Effector memory CD8-positive, alpha-beta T cell (primary cell): ENCODE measurements around the gene MED23.

ENCODE experiments used
- ATAC-seq: fragments of 150-1000 bp; cut with Tn5 transposase; replicated peaks from 2 replicates; pipeline ENCODE4 v1.10.0; 2021; ENCODE audit warnings: mild to moderate bottlenecking, moderate library complexity
- DNase-seq, 3 experiments: peaks; one replicate each; pipeline ENCODE4 v3.0.0; 2021
- H3K27ac Mint-ChIP-seq, 2 donors: one replicate each; pipeline ENCODE4 v1.8.0; 2022; ENCODE audit warnings: mild to moderate bottlenecking in 2 of 2, mixed read lengths in 2 of 2, moderate library complexity in 2 of 2
- H3K27me3 Mint-ChIP-seq, 2 donors: one replicate each; pipeline ENCODE4 v1.8.0; 2022; ENCODE audit warnings: mixed read lengths in 2 of 2
- H3K36me3 Mint-ChIP-seq: one replicate; pipeline ENCODE4 v1.8.0; 2022; ENCODE audit warnings: mild to moderate bottlenecking, moderate library complexity, mixed read lengths; ENCODE audit not compliant: insufficient read depth
- H3K4me1 Mint-ChIP-seq, 2 donors: one replicate each; pipeline ENCODE4 v1.8.0; 2022; ENCODE audit warnings: low read depth in 2 of 2, mixed read lengths in 2 of 2
- H3K4me3 Mint-ChIP-seq, 2 donors: one replicate each; pipeline ENCODE4 v1.8.0; 2022; ENCODE audit warnings: mild to moderate bottlenecking in 2 of 2, mixed read lengths in 2 of 2, moderate library complexity in 2 of 2
- H3K9me3 Mint-ChIP-seq, 2 donors: one replicate each; pipeline ENCODE4 v1.8.0; 2022; ENCODE audit warnings: mixed read lengths in 2 of 2

The MED23 gene

DNA sequence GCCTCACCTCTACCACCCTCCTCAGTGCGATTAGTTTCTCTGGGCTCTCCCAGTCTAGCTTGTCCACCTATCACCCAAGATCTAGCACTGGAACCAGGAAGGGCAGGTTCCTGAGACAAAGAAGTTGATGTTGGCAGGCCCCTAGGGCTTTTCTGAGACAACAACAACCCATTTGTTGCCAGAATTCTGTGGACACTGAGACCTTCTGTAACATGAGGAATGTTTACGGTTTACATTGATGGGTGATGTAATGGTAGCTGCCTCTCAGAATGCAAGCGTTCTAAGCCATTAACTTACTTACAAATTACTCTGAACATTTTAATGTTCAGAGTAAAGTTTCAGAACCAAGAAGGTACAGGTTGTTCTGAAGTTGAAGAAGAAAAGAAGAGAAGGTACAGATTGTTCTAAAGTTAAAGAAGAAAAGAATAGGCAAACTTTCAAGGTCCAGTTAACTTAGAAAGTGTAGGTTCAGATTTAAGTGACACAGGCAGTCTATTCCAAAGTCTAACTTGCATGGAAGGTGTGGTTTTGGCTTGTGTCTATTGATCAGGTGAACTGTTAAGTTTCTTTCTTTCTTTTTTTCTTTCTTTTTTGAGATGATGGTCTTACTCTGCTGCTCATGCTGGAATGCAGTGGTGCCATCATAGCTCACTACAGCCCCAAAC is 3.7 kb upstream of the MED23 start:
- no peak overlapping the region for H3K27ac Mint-ChIP-seq
- peaks cover 8 to 17% of the 10 kb centered on the region in 2 donors for H3K4me1 Mint-ChIP-seq
- H3K36me3 Mint-ChIP-seq = peaks cover 6% of the 10 kb centered on the region
- DNase-seq (no peak), ATAC-seq (no peak)
- H3K27me3 Mint-ChIP-seq = no peaks in the 10 kb centered on the region
- H3K9me3 Mint-ChIP-seq = no peaks in the 10 kb centered on the region
- no peak overlapping the region for H3K4me3 Mint-ChIP-seq

DNA sequence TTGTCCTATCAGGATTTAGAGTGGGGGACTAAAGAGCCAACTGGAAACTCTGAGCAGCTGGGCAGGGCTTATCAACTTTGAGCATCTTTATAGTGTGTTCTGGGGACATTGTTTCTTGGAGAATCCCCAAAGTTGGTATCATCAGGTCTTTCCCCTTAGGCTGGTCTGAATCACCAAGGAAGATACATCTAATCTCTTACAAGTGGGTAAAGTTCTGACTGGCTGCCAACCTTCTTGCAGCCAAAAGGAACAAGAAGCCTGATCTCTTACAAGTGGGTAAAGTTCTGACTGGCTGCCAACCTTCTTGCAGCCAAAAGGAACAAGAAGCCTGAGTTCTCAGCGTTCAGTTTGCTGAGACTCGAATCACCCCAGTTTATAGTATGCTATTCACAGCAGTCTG is 1.6 kb upstream of the MED23 start:
- DNase-seq = no peak
- Mint-ChIP-seq H3K4me3 (no peak overlapping the region), H3K4me1 (peaks cover 8 to 23% of the 10 kb centered on the region in 2 donors), H3K27me3 (no peaks in the 10 kb centered on the region), H3K36me3 (peaks cover 16% of the 10 kb centered on the region), H3K9me3 (no peaks in the 10 kb centered on the region), H3K27ac (peak overlapping the region in 1 of 2 donors; percentile 52)
- no peak for ATAC-seq

DNA sequence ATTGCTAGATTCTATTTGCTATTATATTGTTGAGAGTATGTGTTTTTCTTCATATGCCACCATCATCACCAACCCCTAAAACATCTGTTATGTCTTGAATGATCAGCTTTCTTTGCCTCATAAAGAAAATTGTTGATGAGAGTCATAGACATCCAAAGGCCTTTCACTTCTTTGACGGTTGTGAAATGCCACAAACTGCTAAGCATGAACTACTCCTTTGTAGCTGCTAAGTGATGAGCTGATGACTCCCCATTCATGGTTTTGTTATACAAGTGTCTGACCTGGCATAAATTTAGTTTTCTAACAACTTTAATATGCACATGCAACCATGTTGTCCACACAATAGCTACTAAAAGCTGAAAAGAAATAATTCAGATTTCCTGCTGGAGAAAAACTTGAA is 684 bp upstream of the MED23 start:
- Mint-ChIP-seq H3K4me3 (peak overlapping the region; percentile 97 to 99), H3K9me3 (no peaks in the 10 kb centered on the region), H3K27me3 (no peaks in the 10 kb centered on the region), H3K4me1 (peaks cover 8 to 23% of the 10 kb centered on the region in 2 donors), H3K27ac (peak overlapping the region; percentile 52 to 96), H3K36me3 (peaks cover 25% of the 10 kb centered on the region)
- DNase-seq = no peak
- no peak for ATAC-seq

DNA sequence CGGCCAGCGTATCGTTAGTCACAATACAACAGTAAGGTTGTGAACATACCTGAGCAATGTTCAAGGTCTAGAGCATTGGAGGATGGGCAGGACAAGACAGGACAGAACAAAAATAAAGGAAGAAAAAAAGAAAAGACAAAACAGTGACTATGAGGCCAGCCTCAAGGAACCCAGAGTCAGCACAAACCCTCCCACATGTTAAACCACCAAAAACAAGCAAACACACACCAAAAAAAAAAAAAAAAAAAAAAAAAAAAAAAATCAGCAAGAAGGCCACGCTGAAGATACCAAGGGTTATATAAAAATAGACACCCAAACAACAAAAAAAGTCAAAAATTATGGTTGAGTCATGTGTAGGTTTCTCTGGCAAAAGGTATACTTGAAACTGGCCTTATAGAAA is 12.8 kb downstream of the MED23 start:
- Mint-ChIP-seq H3K4me1 (peaks cover 4 to 7% of the 10 kb centered on the region in 2 donors), H3K4me3 (no peak overlapping the region), H3K27ac (no peak overlapping the region), H3K9me3 (no peaks in the 10 kb centered on the region), H3K27me3 (no peaks in the 10 kb centered on the region), H3K36me3 (peaks cover 88% of the 10 kb centered on the region)
- no peak for ATAC-seq
- DNase-seq = no peak

DNA sequence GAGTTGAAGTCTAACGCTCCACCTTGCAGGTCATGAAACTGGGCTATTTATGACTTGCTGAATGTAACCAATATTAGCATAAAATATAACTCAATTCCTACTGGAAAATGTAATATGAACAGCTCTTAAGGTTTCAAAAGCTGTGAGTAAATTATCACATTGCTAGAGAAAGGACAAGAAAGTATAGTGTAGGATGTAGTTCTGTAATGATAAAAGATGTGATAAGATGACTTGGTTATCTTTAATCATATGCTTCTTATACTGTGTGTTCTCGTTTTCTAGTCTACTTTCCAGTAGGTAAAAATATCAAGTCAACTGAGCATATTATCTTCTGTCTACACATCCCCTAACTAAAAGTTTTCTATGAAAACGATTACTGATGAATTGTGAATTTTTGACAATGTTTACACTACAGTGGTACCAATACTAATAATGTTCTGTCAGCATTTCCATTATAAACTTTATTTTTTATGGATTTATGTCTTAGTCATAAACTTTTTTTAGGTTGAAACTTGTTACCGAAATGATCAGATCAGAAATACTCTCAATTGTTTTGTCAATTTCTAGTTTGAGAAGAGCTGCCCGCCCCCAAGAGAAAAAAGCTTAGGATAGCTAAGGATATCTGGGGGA is 14.6 kb downstream of the MED23 start:
- Mint-ChIP-seq H3K4me3 (no peak overlapping the region), H3K27ac (no peak overlapping the region), H3K27me3 (no peaks in the 10 kb centered on the region), H3K36me3 (peaks cover 81% of the 10 kb centered on the region), H3K4me1 (peaks cover 4 to 7% of the 10 kb centered on the region in 2 donors), H3K9me3 (no peaks in the 10 kb centered on the region)
- no peak for ATAC-seq
- DNase-seq = no peak

DNA sequence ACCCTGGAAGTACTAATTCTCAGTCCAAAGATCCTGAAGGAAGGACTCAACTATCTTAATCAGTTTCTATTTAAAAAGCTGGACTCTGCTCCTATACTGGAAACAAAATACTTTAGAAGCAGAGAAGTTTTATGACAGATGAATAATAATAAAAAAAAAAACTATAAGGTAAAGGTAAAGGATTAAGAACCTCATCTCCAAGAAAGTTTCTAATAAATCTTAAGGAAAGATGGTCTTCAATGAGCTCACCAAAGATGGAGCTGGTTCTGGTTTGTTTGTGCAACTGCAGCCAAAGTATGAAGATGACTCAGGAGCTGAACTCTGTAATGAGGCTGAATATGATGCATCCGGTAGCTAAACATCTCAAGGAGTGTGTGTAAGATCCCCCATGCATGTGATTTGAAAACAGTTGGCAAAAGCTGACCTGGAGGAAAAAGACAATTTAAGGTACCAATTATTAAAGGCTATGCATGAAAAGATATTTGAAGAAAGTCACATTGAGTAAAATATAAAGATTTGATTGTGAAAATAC is 25.2 kb downstream of the MED23 start:
- no peaks in the 10 kb centered on the region for H3K9me3 Mint-ChIP-seq
- ATAC-seq (no peak), DNase-seq (no peak)
- H3K27ac Mint-ChIP-seq = no peak overlapping the region
- H3K4me3 Mint-ChIP-seq = no peak overlapping the region
- H3K27me3 Mint-ChIP-seq = no peaks in the 10 kb centered on the region
- peaks cover 83% of the 10 kb centered on the region for H3K36me3 Mint-ChIP-seq
- peaks cover 2 to 7% of the 10 kb centered on the region in 2 donors for H3K4me1 Mint-ChIP-seq

DNA sequence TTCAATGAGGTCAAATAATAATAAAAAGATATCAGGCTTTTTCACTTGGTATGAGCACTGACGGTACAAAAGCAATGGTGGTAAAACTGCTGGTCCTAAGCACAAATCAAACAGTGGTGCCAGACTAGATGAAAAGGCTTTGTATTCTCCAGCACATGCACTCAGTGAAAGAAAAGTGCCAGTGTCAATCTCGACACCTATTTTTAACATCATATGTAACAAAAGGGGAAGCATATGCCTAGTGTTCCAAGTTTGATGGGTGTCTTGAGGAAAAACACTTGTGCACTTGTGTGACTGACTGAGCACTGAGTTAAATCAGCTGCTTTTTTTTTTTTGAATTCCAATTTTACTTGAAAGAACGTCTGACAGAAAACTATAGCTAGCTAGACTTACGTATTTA is 27.3 kb downstream of the MED23 start:
- no peaks in the 10 kb centered on the region for H3K9me3 Mint-ChIP-seq
- peaks cover 88% of the 10 kb centered on the region for H3K36me3 Mint-ChIP-seq
- H3K4me3 Mint-ChIP-seq = no peak overlapping the region
- no peaks in the 10 kb centered on the region for H3K27me3 Mint-ChIP-seq
- ATAC-seq = no peak
- no peak for DNase-seq
- peak overlapping the region in 1 of 2 donors; percentile 16 for H3K27ac Mint-ChIP-seq
- H3K4me1 Mint-ChIP-seq = peaks cover 2 to 3% of the 10 kb centered on the region in 2 donors

DNA sequence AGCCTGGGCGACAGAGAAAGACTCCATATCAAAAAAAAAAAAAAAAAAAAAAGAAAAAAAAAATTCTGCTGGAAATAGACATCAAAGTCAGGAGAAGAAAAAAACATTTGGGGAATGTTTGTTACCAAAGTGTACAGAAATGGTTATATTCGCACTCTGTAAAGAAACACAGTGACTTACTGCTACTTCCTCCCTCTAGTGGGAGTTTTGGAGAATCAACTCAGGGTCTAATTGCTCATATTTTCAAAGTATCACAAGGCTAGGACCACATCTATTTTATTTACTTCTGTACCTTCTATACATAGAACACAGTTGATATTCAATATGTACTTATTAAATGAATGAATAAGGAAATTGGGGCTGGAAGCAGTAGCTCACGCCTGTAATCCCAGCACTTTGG is 30.6 kb downstream of the MED23 start:
- Mint-ChIP-seq H3K36me3 (peaks cover 89% of the 10 kb centered on the region), H3K4me1 (peaks cover 0 to 5% of the 10 kb centered on the region in 2 donors), H3K27ac (no peak overlapping the region), H3K9me3 (no peaks in the 10 kb centered on the region), H3K4me3 (no peak overlapping the region), H3K27me3 (no peaks in the 10 kb centered on the region)
- DNase-seq (no peak), ATAC-seq (no peak)

DNA sequence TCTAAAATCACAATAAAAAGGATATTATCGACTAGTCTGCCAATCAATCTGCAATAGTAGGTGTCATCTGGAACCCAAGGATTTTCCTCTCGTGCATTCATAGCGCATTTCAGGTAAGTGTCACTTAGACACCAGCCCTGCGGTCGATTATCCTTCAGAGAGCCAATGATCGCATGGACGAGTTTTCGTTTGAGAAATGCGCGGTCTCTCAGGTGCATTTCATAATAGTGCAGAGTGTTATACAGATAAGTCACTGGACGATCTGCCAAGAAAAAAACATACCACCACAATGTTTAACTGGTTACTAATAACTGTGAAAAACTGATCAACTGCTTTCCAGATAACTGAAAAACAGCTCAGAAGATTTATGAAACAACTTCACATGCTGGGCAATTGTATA is 34.0 kb downstream of the MED23 start:
- ATAC-seq (no peak), DNase-seq (no peak)
- H3K36me3 Mint-ChIP-seq = peaks cover 96% of the 10 kb centered on the region
- H3K4me1 Mint-ChIP-seq = peaks cover 0 to 8% of the 10 kb centered on the region in 2 donors
- H3K9me3 Mint-ChIP-seq = no peaks in the 10 kb centered on the region
- no peak overlapping the region for H3K27ac Mint-ChIP-seq
- no peaks in the 10 kb centered on the region for H3K27me3 Mint-ChIP-seq
- no peak overlapping the region for H3K4me3 Mint-ChIP-seq

DNA sequence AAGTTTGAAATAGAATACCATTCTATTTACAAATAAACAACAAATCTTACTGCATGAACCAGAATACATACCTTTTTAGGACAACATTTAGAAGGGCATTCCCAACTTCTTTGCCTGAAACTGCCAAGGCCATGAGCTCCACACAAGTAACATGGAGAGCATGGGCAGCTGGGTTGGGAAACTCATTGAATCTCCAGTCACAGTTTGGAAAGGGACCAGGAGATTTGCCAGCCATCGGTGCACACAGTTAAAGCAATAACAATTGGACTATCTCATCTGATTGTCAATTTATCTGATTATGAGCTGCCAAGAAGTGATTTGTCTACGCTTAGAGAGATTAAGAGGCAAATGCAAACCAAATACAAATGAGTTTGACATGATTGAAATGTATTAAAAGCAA is 35.1 kb downstream of the MED23 start:
- Mint-ChIP-seq H3K4me1 (peaks cover 0 to 8% of the 10 kb centered on the region in 2 donors), H3K27ac (no peak overlapping the region), H3K4me3 (no peak overlapping the region), H3K9me3 (no peaks in the 10 kb centered on the region), H3K27me3 (no peaks in the 10 kb centered on the region), H3K36me3 (peaks cover 95% of the 10 kb centered on the region)
- ATAC-seq = no peak
- DNase-seq = no peak

DNA sequence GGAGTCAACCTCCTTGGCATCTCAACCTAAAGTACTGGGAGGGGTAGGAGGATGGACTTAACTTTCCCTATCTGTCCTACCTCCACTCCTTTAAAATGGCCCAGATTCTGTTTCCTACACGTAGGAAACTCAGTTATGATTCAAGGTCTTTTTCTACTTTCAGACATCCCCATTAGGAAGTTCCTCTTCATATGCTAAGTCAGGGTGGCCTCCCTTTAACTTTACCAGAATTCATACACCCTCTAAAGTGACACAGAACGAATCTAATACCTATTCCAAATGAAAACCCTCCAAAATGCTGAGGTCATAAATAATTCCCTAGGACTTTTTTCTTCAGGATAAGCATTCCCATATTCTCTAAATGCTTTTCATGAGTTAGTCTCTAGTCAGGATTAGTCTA is 39.4 kb downstream of the MED23 start:
- DNase-seq (no peak), ATAC-seq (no peak)
- Mint-ChIP-seq H3K4me3 (no peak overlapping the region), H3K9me3 (no peaks in the 10 kb centered on the region), H3K4me1 (peaks cover 0 to 3% of the 10 kb centered on the region in 2 donors), H3K36me3 (peaks cover 86% of the 10 kb centered on the region), H3K27ac (peak overlapping the region in 1 of 2 donors; percentile 27), H3K27me3 (no peaks in the 10 kb centered on the region)

DNA sequence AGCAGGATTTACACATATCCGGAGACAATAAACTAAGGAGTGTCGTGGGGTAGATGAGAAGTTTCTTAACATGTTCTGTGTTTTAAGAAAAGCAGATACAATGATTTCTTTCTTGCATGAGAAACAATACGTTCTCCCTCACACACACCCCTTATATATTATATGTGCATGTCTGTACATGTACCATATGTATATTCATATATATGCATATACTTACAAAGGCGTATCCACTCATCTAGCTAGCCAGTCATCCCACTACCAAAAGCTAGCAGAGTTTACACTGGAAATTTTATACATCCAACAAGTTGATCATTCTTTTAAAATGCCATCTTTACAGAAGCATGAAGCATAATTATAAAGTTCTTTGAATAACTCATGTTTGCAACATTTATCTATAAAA is 40.1 kb downstream of the MED23 start:
- H3K4me1 Mint-ChIP-seq = peaks cover 0 to 3% of the 10 kb centered on the region in 2 donors
- H3K9me3 Mint-ChIP-seq = no peaks in the 10 kb centered on the region
- peak overlapping the region in 1 of 2 donors; percentile 32 for H3K27ac Mint-ChIP-seq
- DNase-seq (no peak), ATAC-seq (no peak)
- peaks cover 81% of the 10 kb centered on the region for H3K36me3 Mint-ChIP-seq
- H3K4me3 Mint-ChIP-seq = no peak overlapping the region
- no peaks in the 10 kb centered on the region for H3K27me3 Mint-ChIP-seq

DNA sequence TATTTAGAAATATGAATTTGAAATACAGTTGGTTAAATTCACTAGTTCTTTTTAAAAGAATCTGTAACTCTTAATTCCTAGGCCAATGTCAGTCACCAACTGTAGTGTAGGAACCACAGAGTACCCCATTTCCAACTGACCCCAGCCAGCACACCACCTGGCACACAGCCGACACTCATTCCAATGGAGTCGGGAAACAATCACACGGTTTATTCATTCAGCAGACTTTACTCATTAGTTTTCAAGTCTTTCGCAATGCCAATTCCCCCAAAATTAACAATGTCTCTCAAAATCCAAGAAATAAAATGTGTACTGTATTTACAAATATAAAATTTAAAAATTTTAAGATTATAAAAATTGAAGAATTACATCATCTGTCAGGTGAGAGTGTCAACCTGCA is 41.5 kb downstream of the MED23 start:
- Mint-ChIP-seq H3K9me3 (no peaks in the 10 kb centered on the region), H3K27ac (no peak overlapping the region), H3K36me3 (peaks cover 70% of the 10 kb centered on the region), H3K4me1 (peaks cover 0 to 3% of the 10 kb centered on the region in 2 donors), H3K4me3 (no peak overlapping the region), H3K27me3 (no peaks in the 10 kb centered on the region)
- ATAC-seq (no peak), DNase-seq (no peak)

DNA sequence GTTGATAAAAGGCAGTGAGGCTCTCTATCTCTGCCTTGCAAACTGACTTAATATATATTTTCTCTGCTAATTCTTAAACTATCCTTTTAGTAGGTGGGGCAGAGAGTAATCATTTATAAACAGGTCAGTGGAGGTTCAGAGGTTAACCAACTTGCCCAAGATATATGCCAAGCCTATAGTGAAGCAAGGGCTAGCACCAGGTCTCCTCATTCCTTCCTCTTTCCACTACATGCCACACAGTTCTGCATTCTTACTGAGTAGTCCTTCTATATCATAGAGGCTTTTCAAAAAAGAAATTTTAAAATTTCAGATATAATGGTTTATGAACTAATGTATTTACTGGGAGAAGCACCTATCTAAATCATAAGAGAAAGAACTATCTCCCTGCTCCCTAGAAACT is 46.5 kb downstream of the MED23 start:
- Mint-ChIP-seq H3K9me3 (no peaks in the 10 kb centered on the region), H3K4me1 (no peaks in the 10 kb centered on the region), H3K27ac (no peak overlapping the region), H3K36me3 (peaks cover 50% of the 10 kb centered on the region), H3K4me3 (no peak overlapping the region), H3K27me3 (no peaks in the 10 kb centered on the region)
- ATAC-seq = no peak
- no peak for DNase-seq
